HG03520 (cell line): ENCODE measurements around the gene CRTC3.
"Not testable (repeated sequence)": the region's sequence is repeated elsewhere in the genome, so short reads cannot be mapped to it uniquely, and the experiment has no call there.

ENCODE experiments used
- ATAC-seq: cut with Tn5 transposase; IDR thresholded peaks from one replicate; pipeline ENCODE4 v1.9.1; 2021; ENCODE audit warnings: mild to moderate bottlenecking, moderate library complexity; ENCODE audit not compliant: unreplicated experiment

Gene CRTC3

GRCh38 chr15:90618330-90619125 is 88.8 kb downstream of the CRTC3 start:
- no peak for ATAC-seq

GRCh38 chr15:90619468-90619867 is 89.7 kb downstream of the CRTC3 start:
- ATAC-seq: no peak

- ATAC-seq: no peak
Observed at GRCh38 chr15:90619939-90620338, 90.2 kb downstream of the CRTC3 start.

GRCh38 chr15:90620379-90621067 is 90.8 kb downstream of the CRTC3 start:
- ATAC-seq: peak; percentile 53

GRCh38 chr15:90623854-90624253 is 94.1 kb downstream of the CRTC3 start:
- ATAC-seq: no peak

GRCh38 chr15:90624278-90624981 is 94.7 kb downstream of the CRTC3 start:
- ATAC-seq: no peak

- no peak for ATAC-seq
Observed at GRCh38 chr15:90625037-90625436, 95.3 kb downstream of the CRTC3 start.

GRCh38 chr15:90629217-90629616 is 99.5 kb downstream of the CRTC3 start:
- no peak for ATAC-seq

- no peak for ATAC-seq
Observed at GRCh38 chr15:90633360-90633759, 103.6 kb downstream of the CRTC3 start.

GRCh38 chr15:90636993-90637392 is 107.3 kb downstream of the CRTC3 start:
- not testable (repeated sequence) for ATAC-seq

- ATAC-seq: no peak
Observed at GRCh38 chr15:90637693-90638092, 108.0 kb downstream of the CRTC3 start.

- ATAC-seq: no peak
Observed at GRCh38 chr15:90638201-90638691, 108.5 kb downstream of the CRTC3 start.

- no peak for ATAC-seq
Observed at GRCh38 chr15:90638963-90639362, 109.2 kb downstream of the CRTC3 start.

GRCh38 chr15:90640862-90641261 is 111.1 kb downstream of the CRTC3 start:
- no peak for ATAC-seq

- no peak for ATAC-seq
Observed at GRCh38 chr15:90641581-90642463, 112.1 kb downstream of the CRTC3 start.

- no peak for ATAC-seq
Observed at GRCh38 chr15:90642464-90643300, 113.0 kb downstream of the CRTC3 start.

- ATAC-seq: no peak
Observed at GRCh38 chr15:90643301-90643632, 113.5 kb downstream of the CRTC3 start.

- ATAC-seq: no peak
Observed at GRCh38 chr15:90644526-90644925, 114.8 kb downstream of the CRTC3 start.

- no peak for ATAC-seq
Observed at GRCh38 chr15:90644952-90645725, 115.4 kb downstream of the CRTC3 start.
